Activated T-cell treated with anti-CD3 and anti-CD28 coated beads, Interleukin-2, amount 50 U/mL, for 4 hours (primary cell): ENCODE results near the gene TLR6. TPM values are rescaled to one million over a fixed set of nuclear protein-coding genes. Genes with fewer than 3 reads are reported as not detected.

Source experiments
- ATAC-seq, 2 donors: fragments of 200-7000 bp; cut with Tn5 transposase; one replicate each; pipeline ENCODE4 v1.10.0; 2021
- DNase-seq: peaks from one replicate; pipeline ENCODE4 v3.0.0-alpha.2; 2020
- H3K27me3 Mint-ChIP-seq: one replicate; pipeline ENCODE4 v1.8.0; 2021; ENCODE audit warnings: low read depth, mixed read lengths
- H3K36me3 Mint-ChIP-seq: one replicate; pipeline ENCODE4 v1.8.0; 2022; ENCODE audit warnings: mixed read lengths; ENCODE audit not compliant: insufficient read depth
- H3K4me1 Mint-ChIP-seq: one replicate; pipeline ENCODE4 v1.8.0; 2021; ENCODE audit warnings: low read depth, mixed read lengths
- H3K4me3 Mint-ChIP-seq: one replicate; pipeline ENCODE4 v1.8.0; 2021; ENCODE audit warnings: mild to moderate bottlenecking, moderate library complexity, mixed read lengths
- H3K9me3 Mint-ChIP-seq: one replicate; pipeline ENCODE4 v1.8.0; 2021; ENCODE audit warnings: mixed read lengths
- total RNA-seq, 3 donors: library from RNA; stranded (reverse); gene quantifications; one replicate each; pipeline ENCODE4 v1.2.1, GENCODE V29; 2021

TLR6 gene, protein sequence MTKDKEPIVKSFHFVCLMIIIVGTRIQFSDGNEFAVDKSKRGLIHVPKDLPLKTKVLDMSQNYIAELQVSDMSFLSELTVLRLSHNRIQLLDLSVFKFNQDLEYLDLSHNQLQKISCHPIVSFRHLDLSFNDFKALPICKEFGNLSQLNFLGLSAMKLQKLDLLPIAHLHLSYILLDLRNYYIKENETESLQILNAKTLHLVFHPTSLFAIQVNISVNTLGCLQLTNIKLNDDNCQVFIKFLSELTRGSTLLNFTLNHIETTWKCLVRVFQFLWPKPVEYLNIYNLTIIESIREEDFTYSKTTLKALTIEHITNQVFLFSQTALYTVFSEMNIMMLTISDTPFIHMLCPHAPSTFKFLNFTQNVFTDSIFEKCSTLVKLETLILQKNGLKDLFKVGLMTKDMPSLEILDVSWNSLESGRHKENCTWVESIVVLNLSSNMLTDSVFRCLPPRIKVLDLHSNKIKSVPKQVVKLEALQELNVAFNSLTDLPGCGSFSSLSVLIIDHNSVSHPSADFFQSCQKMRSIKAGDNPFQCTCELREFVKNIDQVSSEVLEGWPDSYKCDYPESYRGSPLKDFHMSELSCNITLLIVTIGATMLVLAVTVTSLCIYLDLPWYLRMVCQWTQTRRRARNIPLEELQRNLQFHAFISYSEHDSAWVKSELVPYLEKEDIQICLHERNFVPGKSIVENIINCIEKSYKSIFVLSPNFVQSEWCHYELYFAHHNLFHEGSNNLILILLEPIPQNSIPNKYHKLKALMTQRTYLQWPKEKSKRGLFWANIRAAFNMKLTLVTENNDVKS
- total RNA-seq: 1 to 10 TPM in 1 of 3 donors, under 1 TPM in 2; 0.73 to 1.9 (median 0.95) TPM

DNA sequence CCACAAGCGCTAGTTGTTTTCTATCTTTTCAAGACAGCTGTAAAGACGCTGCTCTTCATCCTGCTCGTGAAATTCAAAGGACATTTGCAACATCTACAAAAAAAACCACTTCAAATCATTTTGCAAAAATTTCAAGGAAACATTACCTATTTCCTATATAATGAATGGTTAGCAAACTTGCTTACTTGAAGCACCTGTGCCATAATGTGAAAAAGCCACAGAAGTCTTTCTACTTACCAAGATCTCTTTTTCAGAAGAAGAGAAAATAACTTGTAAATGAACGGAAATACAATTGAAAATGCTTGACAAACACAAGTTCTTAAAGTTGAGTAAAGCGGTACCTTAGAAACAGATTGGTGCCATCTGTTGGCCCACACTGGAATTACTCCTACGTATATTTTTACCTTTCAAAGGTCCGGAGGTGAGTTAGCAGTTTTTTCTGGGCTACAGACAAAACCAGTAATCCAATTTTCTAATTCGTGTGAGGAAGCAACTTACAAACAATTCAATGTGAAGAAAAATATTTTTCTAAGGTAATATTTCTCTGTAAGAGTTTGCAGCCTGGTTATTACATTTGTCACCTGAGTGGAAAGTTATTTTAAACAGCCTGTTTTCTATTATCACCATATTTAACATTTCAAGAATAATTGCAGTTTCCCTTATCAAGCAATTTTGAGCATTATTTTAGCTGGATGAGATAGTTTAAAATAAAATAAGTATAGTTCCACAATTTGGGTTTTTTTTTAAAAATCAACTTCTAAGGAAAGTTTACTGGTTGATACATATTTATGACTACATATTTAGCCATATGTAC is at the start of gene TLR6:
TSS of gene TLR6 (minus strand) at position 294 of the 814 bp plus-strand sequence. CDS start 27,344 bp downstream, outside the sequence.
- Mint-ChIP-seq H3K9me3 (no peaks in the 10 kb centered on the region), H3K36me3 (no peaks in the 10 kb centered on the region), H3K4me1 (peaks cover 36% of the 10 kb centered on the region), H3K4me3 (peak within 1 kb of the TSS; percentile 84), H3K27me3 (no peaks in the 10 kb centered on the region)
- peak; percentile 55 for DNase-seq
- peak; percentile 32 to 51 for ATAC-seq

DNA sequence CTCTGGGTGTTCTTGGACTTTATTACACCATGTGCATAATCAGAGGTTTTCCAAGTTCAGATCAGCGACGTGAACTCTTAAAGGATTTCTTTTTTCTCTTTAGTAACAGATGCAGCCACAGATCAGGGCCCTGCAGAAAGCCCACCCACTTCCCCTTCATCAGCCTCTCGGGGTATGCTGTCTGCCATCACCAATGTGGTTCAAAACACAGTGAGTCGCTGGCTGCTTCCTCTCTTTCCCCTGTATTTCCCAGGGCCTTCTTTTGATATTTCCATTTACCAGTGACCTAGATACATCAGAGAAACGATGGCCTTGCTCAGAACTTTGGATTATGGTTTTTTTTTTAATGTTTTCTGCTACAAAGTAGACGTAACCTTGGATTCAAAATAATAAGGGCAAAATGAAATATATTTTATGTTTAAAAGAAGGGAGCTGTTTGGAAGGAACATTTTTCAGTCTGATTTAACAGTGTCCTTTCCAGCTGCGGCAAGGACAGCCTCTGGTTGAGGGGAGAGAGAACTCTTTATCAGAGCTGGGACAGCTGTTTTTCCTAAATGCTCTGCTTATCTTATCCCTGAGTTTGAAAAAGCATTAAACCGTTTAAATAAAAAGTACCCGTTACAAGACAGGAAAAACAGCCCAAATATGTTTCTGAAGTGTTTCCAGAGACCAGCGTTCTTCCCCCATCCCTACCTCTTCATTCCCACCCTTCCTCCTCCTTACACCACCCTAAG is 49.2 kb upstream of the TLR6 start:
- H3K36me3 Mint-ChIP-seq: no peaks in the 10 kb centered on the region

DNA sequence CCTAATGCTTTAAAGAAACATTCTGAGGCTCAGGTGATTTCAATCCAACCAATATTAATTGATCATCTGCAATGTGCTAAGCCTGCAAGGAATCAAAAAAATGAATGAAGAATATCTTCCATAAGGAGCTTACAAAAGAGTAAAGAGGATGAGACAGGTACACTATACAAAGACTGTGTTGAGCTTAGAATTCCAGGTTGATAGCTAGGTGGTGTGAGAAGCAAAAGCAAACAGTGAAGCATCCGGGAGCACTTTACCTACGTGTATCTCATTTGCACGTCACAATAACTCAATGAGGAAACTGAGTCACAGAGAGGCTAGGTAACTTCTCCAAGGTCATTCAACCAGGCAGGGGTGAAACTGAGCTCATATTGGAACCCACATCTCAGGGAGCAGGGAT is 48.1 kb upstream of the TLR6 start:
- Mint-ChIP-seq H3K27me3 (no peaks in the 10 kb centered on the region), H3K4me3 (no peak overlapping the region), H3K9me3 (no peaks in the 10 kb centered on the region), H3K4me1 (no peaks in the 10 kb centered on the region), H3K36me3 (no peaks in the 10 kb centered on the region)
- ATAC-seq (no peak), DNase-seq (no peak)

More for the DNA sequence above, 49.2 kb upstream of the TLR6 start:
- no peaks in the 10 kb centered on the region for H3K4me1 Mint-ChIP-seq
- no peak overlapping the region for H3K4me3 Mint-ChIP-seq
- H3K9me3 Mint-ChIP-seq: no peaks in the 10 kb centered on the region
- DNase-seq (no peak), ATAC-seq (no peak)
- H3K27me3 Mint-ChIP-seq: peaks cover 2% of the 10 kb centered on the region

DNA sequence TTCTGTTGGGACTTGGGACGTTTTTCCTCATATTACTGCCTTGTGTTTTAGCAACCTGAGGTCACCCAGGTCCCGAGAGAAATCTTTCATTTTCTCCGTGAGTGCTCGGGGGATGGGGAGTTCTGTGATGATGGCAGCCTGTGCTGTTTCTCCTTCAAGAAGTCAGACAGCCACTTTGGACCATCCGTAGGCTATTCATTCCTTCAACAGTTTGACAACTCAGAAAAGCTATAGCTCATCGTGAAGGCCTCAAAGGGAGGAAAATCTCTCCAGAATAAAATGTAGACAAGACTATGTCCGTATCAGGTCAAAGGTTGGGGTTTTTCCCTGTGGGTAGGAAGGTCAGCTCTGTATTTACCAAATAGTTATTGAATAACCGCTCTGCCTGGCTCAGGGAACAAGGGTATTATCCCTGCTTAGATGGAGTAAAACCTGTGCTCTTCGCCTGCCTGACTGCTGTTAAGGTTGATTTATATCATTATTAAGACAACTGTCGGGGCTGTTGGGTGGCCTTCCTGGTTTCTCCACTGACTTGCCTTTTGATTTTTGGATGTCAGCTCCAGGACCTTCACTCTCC is 47.6 kb upstream of the TLR6 start:
- Mint-ChIP-seq H3K27me3 (no peaks in the 10 kb centered on the region), H3K36me3 (no peaks in the 10 kb centered on the region), H3K9me3 (no peaks in the 10 kb centered on the region), H3K4me1 (no peaks in the 10 kb centered on the region), H3K4me3 (no peak overlapping the region)
- ATAC-seq (no peak), DNase-seq (no peak)

DNA sequence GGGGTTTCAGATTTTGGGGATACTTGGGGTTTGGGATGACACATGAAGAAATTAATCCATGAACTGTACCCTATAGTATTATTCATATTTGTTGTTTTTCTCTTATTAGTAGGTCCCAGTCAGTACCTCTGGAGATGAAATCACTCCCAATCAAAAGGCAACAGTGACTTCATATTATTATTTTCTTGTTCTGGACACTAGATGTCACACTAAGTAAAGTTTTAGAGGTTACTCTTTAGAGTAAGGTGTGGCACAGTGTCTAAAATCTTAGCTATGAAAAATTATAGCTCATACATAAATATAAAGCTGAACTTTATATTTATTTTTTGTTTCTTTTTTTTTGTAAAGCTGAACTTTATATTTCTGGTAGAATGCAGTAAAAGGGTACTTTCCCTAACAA is 46.1 kb upstream of the TLR6 start:
- DNase-seq (no peak), ATAC-seq (peak; percentile 72 to 84)
- Mint-ChIP-seq H3K9me3 (no peaks in the 10 kb centered on the region), H3K36me3 (no peaks in the 10 kb centered on the region), H3K4me1 (no peaks in the 10 kb centered on the region), H3K4me3 (no peak overlapping the region), H3K27me3 (no peaks in the 10 kb centered on the region)

DNA sequence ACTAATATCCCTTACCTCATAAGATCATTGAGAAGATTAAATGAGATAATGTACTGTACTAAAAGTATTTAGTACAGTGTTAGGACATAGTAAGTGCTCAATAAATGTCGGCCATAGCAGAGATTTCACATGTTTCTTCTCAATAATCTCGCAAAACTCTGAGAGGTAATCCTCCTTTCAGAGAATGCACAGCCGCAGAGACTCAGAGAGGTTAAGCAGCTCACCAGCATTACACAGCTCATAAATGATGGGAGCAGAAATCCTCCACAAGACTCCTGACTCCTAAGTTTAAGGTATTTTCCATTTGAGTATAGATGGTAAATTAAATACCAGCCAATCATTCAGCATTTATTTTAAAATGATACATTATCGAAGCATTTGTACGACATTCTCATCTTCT is 45.6 kb upstream of the TLR6 start:
- ATAC-seq (no peak), DNase-seq (no peak)
- no peaks in the 10 kb centered on the region for H3K27me3 Mint-ChIP-seq
- H3K9me3 Mint-ChIP-seq: no peaks in the 10 kb centered on the region
- H3K4me1 Mint-ChIP-seq: no peaks in the 10 kb centered on the region
- no peak overlapping the region for H3K4me3 Mint-ChIP-seq
- no peaks in the 10 kb centered on the region for H3K36me3 Mint-ChIP-seq

DNA sequence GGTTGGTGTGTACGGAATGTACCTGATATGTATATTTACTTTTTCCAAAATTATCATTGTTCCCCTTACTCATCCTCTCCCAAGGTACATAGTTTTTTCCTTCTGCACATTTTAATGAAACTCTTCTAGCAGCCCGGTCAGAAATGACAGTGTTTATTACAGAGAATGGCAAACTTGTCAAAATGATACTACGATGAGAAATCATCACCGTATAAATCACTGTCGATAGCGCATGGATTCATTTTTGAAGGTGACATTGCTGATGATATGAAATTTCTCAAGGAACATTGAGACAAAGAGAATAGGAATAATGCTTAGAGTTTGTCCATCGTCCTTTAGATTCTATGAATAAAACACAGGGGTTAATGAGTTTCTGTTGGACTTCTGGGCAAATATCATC is 41.6 kb upstream of the TLR6 start:
- ATAC-seq: no peak
- DNase-seq: no peak
- Mint-ChIP-seq H3K9me3 (no peaks in the 10 kb centered on the region), H3K27me3 (peaks cover 5% of the 10 kb centered on the region), H3K4me3 (no peak overlapping the region), H3K4me1 (no peaks in the 10 kb centered on the region), H3K36me3 (no peaks in the 10 kb centered on the region)

DNA sequence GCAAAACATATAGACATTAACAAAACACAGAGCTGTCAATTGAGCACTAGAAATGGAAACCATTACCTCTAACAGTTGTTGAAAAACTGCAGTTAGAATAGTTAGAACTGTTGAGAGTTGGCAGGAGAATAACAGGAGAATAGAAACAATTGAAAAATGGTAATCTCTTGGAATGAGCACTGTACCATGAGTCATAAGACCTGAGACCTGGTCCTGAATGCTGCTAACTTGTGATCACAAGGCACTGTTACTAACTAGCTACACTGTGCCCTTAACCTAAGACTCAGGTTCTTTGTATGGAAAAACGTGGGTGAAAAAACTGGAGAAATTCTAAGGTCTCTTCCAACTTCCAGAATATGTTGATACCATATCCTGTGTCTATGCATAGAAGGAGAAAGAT is 40.3 kb upstream of the TLR6 start:
- no peaks in the 10 kb centered on the region for H3K36me3 Mint-ChIP-seq
- peak in 1 of 2 donors; percentile 34 for ATAC-seq
- H3K4me3 Mint-ChIP-seq: no peak overlapping the region
- H3K4me1 Mint-ChIP-seq: no peaks in the 10 kb centered on the region
- H3K27me3 Mint-ChIP-seq: peaks cover 5% of the 10 kb centered on the region
- no peak for DNase-seq
- no peaks in the 10 kb centered on the region for H3K9me3 Mint-ChIP-seq

DNA sequence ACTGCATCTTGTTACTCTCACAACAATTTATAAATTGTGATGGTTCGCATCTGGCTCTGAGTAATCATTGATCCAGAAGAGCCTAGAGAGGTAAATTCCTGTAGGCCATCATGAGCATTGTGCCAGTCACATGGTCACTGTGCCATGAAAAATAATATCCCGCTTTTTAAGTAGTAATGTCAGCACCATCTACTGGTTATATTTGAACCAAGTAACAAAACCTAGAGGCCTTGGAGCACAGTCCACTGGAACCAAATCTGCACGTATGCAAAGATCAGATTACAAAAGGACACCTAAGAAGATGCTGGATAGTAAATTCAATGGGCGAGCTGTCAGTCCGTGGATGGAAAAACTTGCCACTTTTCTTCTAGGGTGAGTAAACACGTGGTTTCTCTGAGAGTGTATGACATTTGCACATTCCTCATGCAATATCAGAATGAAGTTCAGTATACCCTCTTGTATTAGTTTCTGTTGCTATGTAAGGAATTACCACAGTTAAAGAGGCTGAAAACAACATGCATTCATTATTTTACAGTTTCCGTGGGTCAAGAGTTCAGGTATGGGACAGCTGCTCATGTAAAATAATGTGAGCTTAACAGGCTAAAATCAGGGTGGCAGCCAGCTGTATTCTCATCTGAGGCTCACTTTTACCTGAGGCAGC is 37.8 kb upstream of the TLR6 start:
- H3K9me3 Mint-ChIP-seq: no peaks in the 10 kb centered on the region
- no peak overlapping the region for H3K4me3 Mint-ChIP-seq
- peaks cover 5% of the 10 kb centered on the region for H3K27me3 Mint-ChIP-seq
- no peak for ATAC-seq
- no peak for DNase-seq
- H3K36me3 Mint-ChIP-seq: no peaks in the 10 kb centered on the region
- peaks cover 9% of the 10 kb centered on the region for H3K4me1 Mint-ChIP-seq

DNA sequence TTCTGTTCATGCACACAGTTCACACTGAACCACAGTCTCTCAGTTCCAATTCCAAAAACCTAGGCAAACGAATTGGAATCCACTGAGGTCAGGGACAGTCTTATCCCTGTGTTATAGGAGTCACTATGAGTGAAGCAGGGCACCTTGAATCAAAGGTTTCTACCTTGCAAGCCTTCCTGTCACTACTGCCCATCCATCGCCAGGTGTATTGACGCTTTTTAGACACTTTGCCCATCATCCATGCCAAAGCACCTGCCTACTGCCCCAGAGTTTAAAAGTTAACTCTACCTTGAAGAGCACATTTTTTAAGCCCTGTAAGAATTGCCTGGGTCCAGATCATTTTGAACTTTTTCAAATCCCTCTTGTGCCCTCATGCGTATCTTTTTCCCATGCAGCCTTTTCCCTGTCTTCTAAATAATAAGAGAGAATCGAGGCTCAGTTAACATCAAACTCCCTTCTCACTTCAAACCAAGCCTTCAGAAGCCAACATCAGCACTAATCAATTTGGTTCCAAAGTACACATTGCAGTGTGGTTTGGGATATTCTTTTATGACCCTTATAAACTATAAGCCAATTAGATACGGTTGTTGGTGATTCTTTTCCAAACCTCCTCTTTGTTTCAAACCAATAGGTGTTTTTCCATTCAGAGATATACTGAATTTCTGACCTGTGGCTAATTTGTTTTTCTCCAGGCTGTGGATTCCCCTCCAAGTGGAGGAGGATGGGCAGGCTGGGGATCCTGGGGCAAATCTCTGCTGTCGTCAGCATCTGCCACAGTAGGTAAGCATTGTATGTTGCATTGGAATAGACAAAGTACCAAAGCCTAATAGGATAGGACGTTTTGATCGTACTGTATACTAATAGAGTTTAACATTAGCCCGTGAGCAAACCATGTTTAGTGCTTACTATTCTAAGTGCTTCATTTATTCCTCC is 34.7 kb upstream of the TLR6 start:
- ATAC-seq (no peak), DNase-seq (no peak)
- H3K36me3 Mint-ChIP-seq: no peaks in the 10 kb centered on the region
- no peaks in the 10 kb centered on the region for H3K9me3 Mint-ChIP-seq
- H3K27me3 Mint-ChIP-seq: peaks cover 5% of the 10 kb centered on the region
- no peak overlapping the region for H3K4me3 Mint-ChIP-seq
- peaks cover 18% of the 10 kb centered on the region for H3K4me1 Mint-ChIP-seq

DNA sequence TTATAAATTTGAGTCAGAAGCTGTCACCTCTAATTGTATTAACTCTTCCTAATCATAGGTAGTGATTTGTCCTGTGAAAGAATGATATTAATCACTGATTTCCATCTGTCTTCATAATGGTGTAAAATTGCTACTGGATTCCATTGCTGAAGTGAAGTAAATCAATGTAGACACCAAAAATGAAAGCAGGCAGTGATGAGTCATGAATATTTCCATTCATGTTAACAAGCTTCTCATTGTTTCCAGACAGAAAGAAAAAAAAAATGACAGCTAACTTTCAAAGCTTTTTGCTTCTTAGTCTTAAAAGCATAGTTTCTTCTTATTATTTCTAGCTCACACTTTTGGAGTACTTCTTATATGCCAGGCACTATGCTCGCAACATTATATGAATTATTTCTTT is 32.5 kb upstream of the TLR6 start:
- ATAC-seq (peak; percentile 68 to 72), DNase-seq (no peak)
- peaks cover 20% of the 10 kb centered on the region for H3K4me1 Mint-ChIP-seq
- no peaks in the 10 kb centered on the region for H3K36me3 Mint-ChIP-seq
- H3K9me3 Mint-ChIP-seq: no peaks in the 10 kb centered on the region
- H3K27me3 Mint-ChIP-seq: no peaks in the 10 kb centered on the region
- H3K4me3 Mint-ChIP-seq: peak overlapping the region; percentile 11

DNA sequence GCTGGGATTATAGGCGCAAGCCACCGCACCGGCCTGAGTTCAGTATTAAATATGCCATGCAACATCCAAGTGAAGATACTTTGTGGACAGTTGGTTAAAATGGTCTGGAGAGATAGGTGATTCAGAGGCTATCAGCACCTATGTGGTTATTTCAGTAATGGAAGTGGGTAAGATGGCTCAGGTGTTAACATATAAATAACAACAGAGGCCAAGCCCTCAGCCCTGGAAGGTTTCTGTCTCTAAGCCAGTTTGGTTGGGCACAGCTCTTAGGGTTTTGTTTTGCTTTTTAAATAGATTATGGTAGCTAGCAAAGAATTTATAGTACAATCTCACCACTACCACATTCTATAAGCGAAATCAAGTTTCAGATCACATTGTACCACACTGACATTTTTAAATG is 27.6 kb upstream of the TLR6 start:
- Mint-ChIP-seq H3K4me3 (no peak overlapping the region), H3K9me3 (no peaks in the 10 kb centered on the region), H3K27me3 (no peaks in the 10 kb centered on the region), H3K36me3 (no peaks in the 10 kb centered on the region), H3K4me1 (peaks cover 9% of the 10 kb centered on the region)
- no peak for ATAC-seq
- DNase-seq: no peak
